IgD-negative memory B cell (primary cell): ENCODE measurements around the gene FASN. TPM values are rescaled to one million over a fixed set of nuclear protein-coding genes. Genes with fewer than 3 reads are reported as not detected.

Source experiments
- H3K27ac Mint-ChIP-seq, 3 donors: one replicate each; pipeline ENCODE4 v1.8.0; 2020 to 2022; ENCODE audit warnings: mild to moderate bottlenecking in 3 of 3, mixed read lengths in 3 of 3, moderate library complexity in 1 of 3
- H3K27me3 Mint-ChIP-seq: one replicate; pipeline ENCODE4 v1.8.0; 2021; ENCODE audit warnings: mixed read lengths
- H3K36me3 Mint-ChIP-seq: one replicate; pipeline ENCODE4 v1.8.0; 2020; ENCODE audit warnings: mild to moderate bottlenecking, mixed read lengths
- H3K4me1 Mint-ChIP-seq, 3 donors: one replicate each; pipeline ENCODE4 v1.8.0; 2020 to 2022; ENCODE audit warnings: mixed read lengths in 3 of 3, mild to moderate bottlenecking in 1 of 3
- H3K4me3 Mint-ChIP-seq, 4 donors: one replicate each; pipeline ENCODE4 v1.8.0; 2020 to 2022; ENCODE audit warnings: mild to moderate bottlenecking in 4 of 4, mixed read lengths in 4 of 4, moderate library complexity in 3 of 4
- H3K9me3 Mint-ChIP-seq, 3 donors: one replicate each; pipeline ENCODE4 v1.8.0; 2020 to 2021; ENCODE audit warnings: mixed read lengths in 3 of 3, mild to moderate bottlenecking in 1 of 3
- polyA plus RNA-seq: library from polyadenylated mRNA; unstranded; fragments of 300-500 nt; fragmentation: Illumina TruSeq; gene quantifications from one replicate; pipeline ENCODE4 v1.2.3, GENCODE V29; 2021

Gene FASN
- polyA plus RNA-seq, 1 donor from 2014 or later: 2.9 TPM

DNA sequence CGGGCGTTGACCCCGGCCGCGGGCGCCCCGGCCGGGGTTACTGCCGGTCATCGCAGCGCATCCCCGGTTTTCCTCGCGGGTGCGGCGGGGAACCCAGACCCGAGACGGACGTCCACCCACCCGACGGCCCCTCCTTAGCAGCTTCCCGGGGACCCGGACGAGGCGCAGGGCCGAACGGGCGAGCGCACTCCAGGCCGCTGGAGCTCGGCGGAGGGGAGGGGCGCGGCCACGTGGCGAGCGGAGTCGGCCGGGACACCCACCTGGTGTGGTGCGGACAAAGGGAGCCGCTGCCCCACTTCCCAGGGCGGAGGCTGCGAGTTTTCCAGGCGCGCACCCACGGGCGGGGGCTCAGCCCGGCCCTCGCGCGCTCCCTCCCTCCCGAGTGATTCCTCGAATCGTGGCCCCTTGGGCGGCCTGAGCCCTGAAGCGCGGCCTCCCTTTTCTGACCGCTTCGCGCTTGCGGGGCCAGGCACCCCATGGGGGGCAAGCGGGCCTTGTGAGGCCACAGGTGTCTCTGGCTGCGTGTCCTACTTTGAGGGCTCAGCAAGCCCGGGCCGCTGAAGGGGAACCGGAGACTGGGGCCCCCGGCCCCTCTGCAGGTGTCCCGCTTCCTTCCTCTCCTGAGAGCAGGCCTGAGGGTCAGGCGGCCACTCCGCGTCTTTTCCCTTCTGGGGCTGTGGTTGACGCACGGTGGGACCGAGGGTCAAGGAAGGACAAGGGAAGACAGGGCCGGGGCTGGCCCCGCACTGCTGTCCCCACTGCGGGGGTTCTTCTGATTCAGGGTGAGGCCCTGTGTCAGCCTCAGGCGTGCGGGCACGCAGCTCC lies 1.1 kb upstream of the FASN start:
- Mint-ChIP-seq H3K27ac (peak overlapping the region; percentile 89 to 92 (median 89)), H3K27me3 (no peaks in the 10 kb centered on the region), H3K9me3 (no peaks in the 10 kb centered on the region), H3K4me3 (peak overlapping the region; percentile 81 to 94 (median 86)), H3K4me1 (peaks cover 2 to 5% (median 5%) of the 10 kb centered on the region in 3 donors), H3K36me3 (no peaks in the 10 kb centered on the region)

- H3K4me1 Mint-ChIP-seq: peaks cover 2 to 5% (median 5%) of the 10 kb centered on the region in 3 donors
- no peak overlapping the region for H3K27ac Mint-ChIP-seq
Observed at GRCh38 chr17:82097919-82098168, 192 bp downstream of the FASN start.

DNA sequence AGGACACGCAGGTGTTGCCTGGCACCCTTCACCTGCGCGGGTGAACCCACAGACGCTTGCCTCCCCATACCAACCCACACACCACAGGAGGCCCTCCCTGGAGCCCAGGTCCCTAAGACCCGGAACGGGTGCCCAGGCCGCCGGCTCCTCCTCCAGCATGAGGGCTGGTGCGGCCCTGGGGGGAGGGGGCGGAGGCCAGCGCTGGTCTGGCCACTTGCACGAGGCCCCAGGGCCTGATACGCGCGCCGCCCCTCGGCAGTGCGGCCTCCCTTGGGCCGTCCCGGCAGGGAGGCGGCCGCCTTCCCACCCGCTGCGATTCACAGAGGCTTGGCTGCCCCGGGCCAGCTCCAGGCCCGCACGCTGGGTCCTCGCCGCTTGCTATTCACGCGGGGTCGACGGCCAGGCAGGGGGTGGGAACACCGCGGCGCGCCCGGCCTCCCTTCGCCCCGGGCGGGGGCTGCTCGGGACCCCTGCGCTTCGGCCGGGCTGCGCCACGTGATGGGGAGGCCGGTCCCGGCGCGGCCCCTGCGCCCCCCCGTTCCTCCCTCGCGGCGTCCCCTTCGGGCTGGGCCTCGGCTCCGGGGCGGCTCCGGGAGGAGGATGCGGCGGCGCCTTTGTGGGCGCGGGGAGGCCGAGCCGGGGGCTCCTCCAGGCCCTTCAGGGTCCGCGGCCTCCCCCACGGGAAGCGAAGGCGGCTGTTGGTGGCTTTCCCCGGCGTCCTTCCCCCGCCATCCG lies 685 bp downstream of the FASN start:
- H3K27me3 Mint-ChIP-seq: no peaks in the 10 kb centered on the region
- H3K27ac Mint-ChIP-seq: no peak overlapping the region
- H3K9me3 Mint-ChIP-seq: no peaks in the 10 kb centered on the region
- peaks cover 2 to 5% (median 5%) of the 10 kb centered on the region in 3 donors for H3K4me1 Mint-ChIP-seq
- H3K4me3 Mint-ChIP-seq: peak overlapping the region in 3 of 4 donors; percentile 46 to 83 (median 82)
- H3K36me3 Mint-ChIP-seq: no peaks in the 10 kb centered on the region

More at GRCh38 chr17:82097919-82098168, 192 bp downstream of the FASN start:
- Mint-ChIP-seq H3K27me3 (no peaks in the 10 kb centered on the region), H3K4me3 (peak overlapping the region in 3 of 4 donors; percentile 49 to 82 (median 79)), H3K9me3 (no peaks in the 10 kb centered on the region), H3K36me3 (no peaks in the 10 kb centered on the region)

DNA sequence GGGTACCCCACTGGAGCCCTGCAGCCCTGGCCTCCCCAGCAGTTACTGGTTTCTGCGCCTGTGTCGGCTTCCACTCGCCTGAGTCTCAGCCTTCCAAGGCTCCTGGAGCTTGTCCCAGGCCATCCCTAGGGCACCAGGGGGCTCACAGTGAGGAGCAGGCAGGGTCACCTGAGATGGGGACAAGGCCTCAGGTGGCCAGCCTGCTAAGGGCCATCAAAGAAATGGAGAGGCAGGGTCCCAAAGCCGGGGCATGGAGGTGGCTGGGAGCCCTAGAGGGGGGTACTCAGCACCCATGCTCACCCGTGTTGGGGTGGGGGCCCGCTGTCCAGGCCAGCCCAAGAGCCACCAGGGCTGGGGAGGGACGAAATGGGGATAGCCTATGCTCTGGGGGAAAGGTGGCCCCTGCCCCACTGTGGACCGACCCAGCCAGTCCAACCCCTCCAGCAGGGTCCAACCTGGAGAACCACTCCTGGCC lies 1.3 kb downstream of the FASN start:
- peaks cover 2 to 5% (median 5%) of the 10 kb centered on the region in 3 donors for H3K4me1 Mint-ChIP-seq
- no peak overlapping the region for H3K27ac Mint-ChIP-seq

DNA sequence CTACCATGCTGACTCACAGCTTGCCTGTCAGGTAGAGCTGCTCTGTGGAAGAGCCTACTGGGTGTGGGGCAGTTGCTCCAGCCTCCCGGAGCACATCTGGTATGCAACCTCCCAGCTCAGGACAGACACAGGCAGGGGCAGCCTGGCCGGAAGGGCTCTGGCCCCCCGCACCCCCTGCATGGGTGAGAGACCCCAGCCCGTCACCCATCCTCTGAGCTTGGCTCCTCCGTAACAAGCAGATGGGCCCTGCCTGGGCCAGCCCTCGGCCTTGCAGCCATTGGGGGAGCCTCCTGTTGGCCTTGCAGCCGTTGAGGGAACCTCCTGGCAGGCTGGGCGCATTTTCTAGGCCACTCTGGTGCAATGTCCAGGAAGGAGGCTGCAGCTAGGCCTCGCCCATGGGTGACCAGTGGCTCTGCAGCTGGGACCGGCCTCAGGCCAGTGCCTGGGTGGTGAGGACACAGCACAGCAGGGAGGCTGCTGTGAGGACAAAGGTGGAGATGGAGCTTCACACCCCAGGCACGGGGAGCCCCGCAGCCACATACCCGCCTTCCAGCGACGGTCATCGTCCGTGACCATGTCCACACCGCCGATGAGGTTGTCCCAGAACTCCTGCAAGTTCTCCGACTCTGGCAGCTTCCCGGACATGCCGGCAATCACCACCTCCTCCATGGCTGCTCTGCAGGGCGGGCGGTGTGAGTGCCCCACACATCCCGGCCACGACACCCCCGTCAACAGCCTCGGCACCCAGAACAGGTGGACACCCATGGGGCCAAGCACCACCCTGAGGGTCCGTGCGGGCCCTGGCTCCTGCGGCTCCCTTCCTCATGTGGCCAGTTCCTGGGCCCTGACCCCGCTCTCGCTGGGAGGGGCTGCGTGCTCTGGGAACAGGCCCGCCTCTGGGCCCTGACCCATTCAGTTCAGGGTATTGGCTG lies 2.0 kb downstream of the FASN start:
- peak overlapping the region in 3 of 4 donors; percentile 65 to 83 (median 78) for H3K4me3 Mint-ChIP-seq
- no peaks in the 10 kb centered on the region for H3K9me3 Mint-ChIP-seq
- no peaks in the 10 kb centered on the region for H3K36me3 Mint-ChIP-seq
- H3K27me3 Mint-ChIP-seq: no peaks in the 10 kb centered on the region
- peaks cover 2 to 5% (median 5%) of the 10 kb centered on the region in 3 donors for H3K4me1 Mint-ChIP-seq
- peak overlapping the region in 2 of 3 donors; percentile 10 to 39 for H3K27ac Mint-ChIP-seq

More for the DNA sequence above, 1.3 kb downstream of the FASN start:
- peak overlapping the region in 3 of 4 donors; percentile 46 to 83 (median 78) for H3K4me3 Mint-ChIP-seq
- no peaks in the 10 kb centered on the region for H3K36me3 Mint-ChIP-seq
- no peaks in the 10 kb centered on the region for H3K27me3 Mint-ChIP-seq
- H3K9me3 Mint-ChIP-seq: no peaks in the 10 kb centered on the region

GRCh38 chr17:82094931-82095776 lies 2.9 kb downstream of the FASN start:
- Mint-ChIP-seq H3K27ac (peak overlapping the region in 1 of 3 donors; percentile 39), H3K4me1 (peaks cover 2 to 5% (median 3%) of the 10 kb centered on the region in 3 donors), H3K36me3 (no peaks in the 10 kb centered on the region), H3K27me3 (no peaks in the 10 kb centered on the region), H3K4me3 (peak overlapping the region in 2 of 4 donors; percentile 45 to 65), H3K9me3 (no peaks in the 10 kb centered on the region)

DNA sequence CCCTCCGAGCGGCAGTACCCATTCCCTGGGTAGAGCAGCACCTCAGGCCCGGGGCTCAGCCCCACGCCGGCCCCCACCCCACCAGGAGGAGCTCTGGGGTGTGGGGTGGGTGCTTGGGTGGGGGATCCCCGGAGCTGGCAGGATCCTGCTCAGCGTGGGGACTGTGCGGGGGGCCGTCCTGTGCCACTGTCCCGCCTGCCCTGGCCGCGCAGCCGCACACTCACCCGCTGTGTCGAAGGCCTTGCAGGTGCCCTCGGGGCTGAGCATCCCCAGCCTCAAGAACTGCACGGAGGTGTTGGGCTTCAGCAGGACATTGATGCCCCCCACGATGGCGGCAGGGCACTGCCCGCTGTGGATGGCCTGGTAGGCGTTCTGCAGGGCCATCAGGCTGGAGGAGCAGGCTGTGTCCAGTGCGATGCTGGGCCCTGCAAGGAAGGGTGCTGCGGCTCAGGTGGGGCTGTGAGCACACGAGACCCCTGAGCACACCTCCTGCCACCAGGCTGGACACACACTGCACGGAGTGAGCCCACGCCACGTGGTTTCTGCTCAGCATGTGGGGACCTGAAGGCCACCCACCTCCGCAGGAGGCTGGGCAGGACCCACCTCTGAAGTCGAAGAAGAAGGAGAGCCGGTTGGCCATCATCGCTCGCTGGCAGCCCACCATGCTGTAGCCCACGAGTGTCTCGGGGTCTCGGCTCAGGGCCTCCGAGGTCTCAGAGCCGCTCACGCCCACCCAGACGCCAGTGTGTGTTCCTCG lies 4.9 kb downstream of the FASN start:
- Mint-ChIP-seq H3K27ac (no peak overlapping the region), H3K36me3 (no peaks in the 10 kb centered on the region), H3K9me3 (no peaks in the 10 kb centered on the region), H3K4me1 (no peaks in the 10 kb centered on the region), H3K4me3 (no peak overlapping the region), H3K27me3 (no peaks in the 10 kb centered on the region)

DNA sequence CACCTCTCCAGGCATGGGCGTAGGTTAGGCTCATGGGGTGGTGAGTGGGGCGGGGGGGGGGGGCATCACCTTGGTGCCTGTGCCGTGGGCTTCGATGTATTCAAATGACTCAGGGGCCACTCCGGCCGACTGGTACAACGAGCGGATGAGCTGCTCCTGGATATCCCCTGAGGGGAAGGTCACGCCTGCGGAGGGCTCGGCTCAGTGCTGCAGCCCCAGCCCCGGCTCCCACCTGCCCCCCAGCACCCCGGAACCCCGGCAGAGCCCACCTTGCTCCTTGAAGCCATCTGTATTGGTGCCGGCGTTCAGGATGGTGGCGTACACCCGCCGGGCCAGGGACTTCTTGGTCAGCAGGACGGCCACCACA lies 5.4 kb downstream of the FASN start:
- Mint-ChIP-seq H3K9me3 (no peaks in the 10 kb centered on the region), H3K27ac (no peak overlapping the region), H3K27me3 (no peaks in the 10 kb centered on the region), H3K4me3 (no peak overlapping the region), H3K4me1 (no peaks in the 10 kb centered on the region), H3K36me3 (no peaks in the 10 kb centered on the region)

DNA sequence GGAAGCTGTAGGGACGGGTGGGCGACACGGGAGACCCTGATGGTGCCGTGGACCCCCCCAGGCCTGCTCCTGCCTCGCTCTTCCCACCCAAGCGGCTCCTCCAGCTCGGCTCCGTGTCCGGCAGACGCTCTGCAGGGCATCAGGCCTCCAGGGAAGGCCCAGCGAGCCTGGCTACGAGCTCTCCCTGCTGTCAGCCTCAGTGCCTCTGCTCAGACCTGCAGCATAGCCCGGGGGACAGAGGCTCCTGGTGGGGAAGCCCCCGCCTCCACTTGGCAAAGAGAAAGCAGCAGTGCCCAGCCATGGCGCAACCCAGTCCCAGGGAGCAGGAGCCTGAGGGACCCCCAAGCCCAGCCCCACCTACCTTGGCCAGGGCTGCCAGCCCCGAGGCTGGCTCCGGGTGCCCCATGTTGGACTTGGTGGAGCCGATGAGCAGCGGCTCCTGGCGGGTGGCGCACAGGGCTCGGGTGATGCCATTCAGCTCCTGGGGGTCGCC lies 5.9 kb downstream of the FASN start:
- H3K27me3 Mint-ChIP-seq: no peaks in the 10 kb centered on the region
- no peaks in the 10 kb centered on the region for H3K9me3 Mint-ChIP-seq
- no peaks in the 10 kb centered on the region for H3K4me1 Mint-ChIP-seq
- no peaks in the 10 kb centered on the region for H3K36me3 Mint-ChIP-seq
- no peak overlapping the region for H3K27ac Mint-ChIP-seq
- H3K4me3 Mint-ChIP-seq: no peak overlapping the region

DNA sequence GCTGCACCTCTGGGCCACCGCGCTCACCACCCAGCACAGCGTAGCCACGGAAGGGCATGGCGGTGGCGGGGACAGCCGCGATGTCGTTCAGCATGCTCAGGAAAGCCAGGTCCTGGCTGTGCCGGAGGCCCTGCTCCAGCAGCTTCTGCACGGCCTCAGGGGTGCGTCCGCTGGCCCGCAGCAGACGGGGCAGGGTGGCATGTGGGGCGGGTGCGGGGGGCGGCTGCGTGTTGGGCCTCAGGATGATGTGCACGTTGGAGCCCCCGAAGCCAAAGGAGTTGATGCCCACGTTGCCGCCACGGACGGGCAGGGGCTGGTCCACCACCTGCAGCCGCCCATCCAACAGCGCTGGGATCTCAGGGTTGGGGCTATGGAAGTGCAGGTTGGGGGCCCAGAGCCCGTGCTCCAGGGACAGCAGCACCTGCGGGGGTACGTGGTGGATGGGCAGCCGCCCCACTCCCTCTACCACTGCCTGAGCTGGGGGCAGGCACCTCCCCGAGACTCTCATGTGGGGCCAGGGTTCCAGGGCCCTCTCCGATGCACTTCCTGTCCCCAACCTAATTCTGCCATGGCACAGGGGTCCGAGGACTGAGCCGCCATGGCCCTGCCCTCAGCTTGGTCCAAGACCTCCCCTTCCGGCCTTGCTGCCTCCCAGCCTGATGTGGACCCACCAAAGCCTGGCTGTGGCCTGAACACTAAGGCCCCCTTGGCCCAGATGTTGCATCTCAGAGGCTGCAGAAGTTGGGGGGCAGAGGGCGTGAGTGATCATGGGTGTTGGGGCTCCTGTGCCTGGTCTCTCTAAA lies 6.6 kb downstream of the FASN start:
- Mint-ChIP-seq H3K4me3 (no peak overlapping the region), H3K4me1 (no peaks in the 10 kb centered on the region), H3K9me3 (no peaks in the 10 kb centered on the region), H3K27me3 (no peaks in the 10 kb centered on the region), H3K36me3 (no peaks in the 10 kb centered on the region), H3K27ac (no peak overlapping the region)

- no peaks in the 10 kb centered on the region for H3K9me3 Mint-ChIP-seq
- no peak overlapping the region for H3K27ac Mint-ChIP-seq
- no peak overlapping the region for H3K4me3 Mint-ChIP-seq
- no peaks in the 10 kb centered on the region for H3K36me3 Mint-ChIP-seq
- H3K27me3 Mint-ChIP-seq: no peaks in the 10 kb centered on the region
- H3K4me1 Mint-ChIP-seq: no peaks in the 10 kb centered on the region
Observed at GRCh38 chr17:82090549-82091263, 7.3 kb downstream of the FASN start.

DNA sequence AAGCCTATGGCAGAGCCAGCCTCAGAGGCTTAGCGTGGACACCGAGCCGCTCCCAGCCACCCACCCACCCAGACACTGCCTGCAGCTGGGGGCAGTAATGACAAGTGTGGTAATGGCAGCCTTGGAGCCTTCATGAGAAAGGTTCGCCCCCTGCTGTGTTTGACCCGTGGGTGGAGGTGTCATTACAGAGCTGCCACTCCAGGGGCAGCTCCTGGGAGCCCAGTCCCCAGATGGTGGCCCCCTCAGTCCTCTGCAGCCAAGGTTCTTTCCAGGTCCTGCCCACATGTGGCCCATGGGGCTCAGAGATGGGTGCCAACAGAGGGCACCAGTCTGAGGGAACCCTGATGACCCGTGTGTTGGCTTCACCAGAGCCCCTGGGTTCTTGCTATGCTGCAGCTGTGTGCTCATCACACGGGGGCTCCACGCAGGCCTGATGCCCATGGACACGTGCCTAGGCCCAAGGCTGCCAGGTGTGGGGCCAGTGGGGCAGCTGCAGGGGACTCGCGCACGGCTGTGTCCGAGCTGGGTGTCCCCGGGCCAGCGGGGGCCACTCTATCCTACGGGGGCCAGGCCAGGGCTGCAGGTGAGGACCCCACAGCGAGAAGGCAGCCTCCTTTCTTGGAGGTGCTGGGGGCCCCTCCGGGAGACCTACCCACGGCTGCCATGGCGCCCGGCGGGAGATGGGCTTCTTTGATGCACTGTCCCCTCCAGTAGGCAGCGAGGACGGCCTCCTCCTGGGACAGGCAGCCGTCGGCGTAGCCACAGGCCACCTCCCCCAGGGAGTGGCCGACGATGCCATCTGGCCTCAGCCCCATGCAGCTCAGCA lies 8.1 kb downstream of the FASN start:
- H3K27ac Mint-ChIP-seq: no peak overlapping the region
- no peak overlapping the region for H3K4me3 Mint-ChIP-seq
- H3K9me3 Mint-ChIP-seq: no peaks in the 10 kb centered on the region
- no peaks in the 10 kb centered on the region for H3K27me3 Mint-ChIP-seq
- H3K36me3 Mint-ChIP-seq: no peaks in the 10 kb centered on the region
- H3K4me1 Mint-ChIP-seq: no peaks in the 10 kb centered on the region
